CD14-positive monocyte (primary cell): ENCODE data around the gene OBSCN. TPM values are rescaled to one million over a fixed set of nuclear protein-coding genes. Genes with fewer than 3 reads are reported as not detected.

Experiments used
- DNase-seq, 3 donors: peaks; one replicate each; pipeline ENCODE4 v3.0.0-alpha.2; 2011 to 2022
- H2AFZ ChIP-seq: 2 replicates; pipeline ENCODE4 v1.6.0; 2012; ENCODE audit warnings: mild to moderate bottlenecking, low read depth, low read length, inconsistent platforms; ENCODE audit not compliant: insufficient read depth, poor library complexity, severe bottlenecking
- H3K27ac ChIP-seq, 2 donors: 1 replicate in 1 of 2; 2 replicates in 1 of 2; pipeline ENCODE4 v1.5.1; 2012 to 2013; ENCODE audit warnings: low read length in 2 of 2, control low read depth in 1 of 2, inconsistent platforms in 1 of 2, low read depth in 1 of 2, mild to moderate bottlenecking in 1 of 2
- H3K27me3 ChIP-seq, 2 donors: one replicate each; pipeline versions ENCODE4 v1.6.0 to v1.6.1; 2011 to 2013; ENCODE audit warnings: low read length in 2 of 2; ENCODE audit not compliant: control insufficient read depth in 2 of 2, insufficient read depth in 2 of 2
- H3K36me3 ChIP-seq, 2 donors: replicated peaks in 1 of 2; 1 replicate in 1 of 2; 2 replicates in 1 of 2; pipeline versions ENCODE4 v1.5.1 to v1.6.1; 2012 to 2013; ENCODE audit warnings: low read length in 2 of 2, control low read depth in 1 of 2, inconsistent platforms in 1 of 2, mild to moderate bottlenecking in 1 of 2; ENCODE audit not compliant: insufficient read depth in 2 of 2, control insufficient read depth in 1 of 2
- H3K4me1 ChIP-seq, 2 donors: 1 replicate in 1 of 2; 2 replicates in 1 of 2; pipeline versions ENCODE4 v1.5.1 to v1.6.1; 2012 to 2013; ENCODE audit warnings: low read length in 2 of 2, control low read depth in 1 of 2, inconsistent platforms in 1 of 2, mild to moderate bottlenecking in 1 of 2, moderate library complexity in 1 of 2; ENCODE audit not compliant: insufficient read depth in 2 of 2, control insufficient read depth in 1 of 2
- H3K4me2 ChIP-seq: replicated peaks from 2 replicates; pipeline ENCODE3; 2012; ENCODE audit warnings: low read length, moderate library complexity, mild to moderate bottlenecking; ENCODE audit not compliant: poor library complexity, severe bottlenecking; ENCODE audit errors: extremely low read depth
- H3K4me3 ChIP-seq, 3 experiments: fragments of 200-600 bp in 1 of 3; sonication (generic) in 1 of 3; replicated peaks in 1 of 3; 1 replicate in 2 of 3; 2 replicates in 1 of 3; pipeline ENCODE4 v1.5.1; 2011 to 2013; ENCODE audit warnings: low read length in 3 of 3, mild to moderate bottlenecking in 3 of 3, control low read depth in 2 of 3, low read depth in 2 of 3, inconsistent platforms in 1 of 3, moderate library complexity in 1 of 3
- H3K79me2 ChIP-seq: 2 replicates; pipeline ENCODE4 v1.6.0; 2012; ENCODE audit warnings: mild to moderate bottlenecking, control low read depth, inconsistent platforms, low read length, moderate library complexity; ENCODE audit not compliant: insufficient read depth
- H3K9ac ChIP-seq: 2 replicates; pipeline ENCODE4 v1.6.0; 2017; ENCODE audit warnings: low read length, mild to moderate bottlenecking; ENCODE audit not compliant: insufficient read depth, poor library complexity, severe bottlenecking
- H3K9me3 ChIP-seq, 2 donors: replicated peaks in 1 of 2; 1 replicate in 1 of 2; 2 replicates in 1 of 2; pipeline versions ENCODE4 v1.5.1 to v1.6.1; 2012 to 2013; ENCODE audit warnings: low read length in 2 of 2, control low read depth in 1 of 2; ENCODE audit not compliant: control insufficient read depth in 1 of 2, insufficient read depth in 1 of 2
- H4K20me1 ChIP-seq: 2 replicates; pipeline ENCODE4 v1.6.0; 2012; ENCODE audit warnings: mild to moderate bottlenecking, low read length, control low read depth, moderate library complexity; ENCODE audit not compliant: insufficient read depth
- H3K27ac Mint-ChIP-seq, 7 donors: one replicate each; pipeline ENCODE4 v1.8.0; 2020; ENCODE audit warnings: mild to moderate bottlenecking in 7 of 7, mixed read lengths in 7 of 7, moderate library complexity in 6 of 7, inconsistent platforms in 2 of 7
- H3K27me3 Mint-ChIP-seq, 3 donors: one replicate each; pipeline ENCODE4 v1.8.0; 2021 to 2022; ENCODE audit warnings: low read depth in 3 of 3, mild to moderate bottlenecking in 3 of 3, mixed read lengths in 3 of 3, moderate library complexity in 3 of 3, inconsistent platforms in 1 of 3
- H3K36me3 Mint-ChIP-seq, 2 donors: one replicate each; pipeline ENCODE4 v1.8.0; 2020; ENCODE audit warnings: mixed read lengths in 2 of 2, inconsistent platforms in 1 of 2, mild to moderate bottlenecking in 1 of 2
- H3K4me1 Mint-ChIP-seq: one replicate; pipeline ENCODE4 v1.8.0; 2020; ENCODE audit warnings: mild to moderate bottlenecking, mixed read lengths
- H3K4me3 Mint-ChIP-seq, 2 donors: one replicate each; pipeline ENCODE4 v1.8.0; 2020; ENCODE audit warnings: mild to moderate bottlenecking in 2 of 2, mixed read lengths in 2 of 2, moderate library complexity in 1 of 2
- H3K9me3 Mint-ChIP-seq, 7 donors: one replicate each; pipeline ENCODE4 v1.8.0; 2020 to 2022; ENCODE audit warnings: mixed read lengths in 7 of 7, mild to moderate bottlenecking in 6 of 7, moderate library complexity in 6 of 7, inconsistent platforms in 2 of 7
- CTCF ChIP-seq: fragments of 200-600 bp; IDR thresholded peaks from one replicate; pipeline ENCODE4 v1.8.0; 2022; ENCODE audit warnings: antibody characterized with exemption, mild to moderate bottlenecking
- WGBS: methylation state at CpG from one replicate; pipeline ENCODE4 v1.1.5; 2013; ENCODE audit warnings: missing lambda C conversion rate; ENCODE audit not compliant: insufficient coverage; 5-methylcytosine and 5-hydroxymethylcytosine counted together
- intact Hi-C, 2 donors: fragments of 100-400 bp; cut with micrococcal nuclease; formaldehyde crosslinking; loops; one replicate each; pipeline versions ENCODE4 v1.15.0 to v1.15.1; 2023
- polyA plus RNA-seq, 3 donors: library from polyadenylated mRNA; depleted of rRNA in 1 of 3; unstranded in 2 of 3; stranded (reverse) in 1 of 3; fragments of 300-500 nt in 2 of 3; fragments of >200 nt in 1 of 3; fragmentation: Illumina TruSeq in 2 of 3; gene quantifications; 1 replicate in 2 of 3; 2 replicates in 1 of 3; pipeline ENCODE4 v1.2.3, GENCODE V29; 2012 to 2021

Gene OBSCN
- polyA plus RNA-seq, 3 donors = 0.57 to 1.5 (median 0.76) TPM

DNA sequence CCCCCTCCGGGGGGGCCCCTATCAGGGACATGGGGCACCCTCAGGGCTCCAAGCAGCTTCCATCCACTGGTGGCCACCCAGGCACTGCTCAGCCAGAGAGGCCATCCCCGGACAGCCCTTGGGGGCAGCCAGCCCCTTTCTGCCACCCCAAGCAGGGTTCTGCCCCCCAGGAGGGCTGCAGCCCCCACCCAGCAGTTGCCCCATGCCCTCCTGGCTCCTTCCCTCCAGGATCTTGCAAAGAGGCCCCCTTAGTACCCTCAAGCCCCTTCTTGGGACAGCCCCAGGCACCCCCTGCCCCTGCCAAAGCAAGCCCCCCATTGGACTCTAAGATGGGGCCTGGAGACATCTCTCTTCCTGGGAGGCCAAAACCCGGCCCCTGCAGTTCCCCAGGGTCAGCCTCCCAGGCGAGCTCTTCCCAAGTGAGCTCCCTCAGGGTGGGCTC, 163.9 kb downstream of the OBSCN start:
- Histone ChIP-seq H3K27me3 (no peaks in the 10 kb centered on the region), H3K9ac (no peak overlapping the region), H3K79me2 (no peaks in the 10 kb centered on the region), H3K9me3 (no peaks in the 10 kb centered on the region), H4K20me1 (no peaks in the 10 kb centered on the region), H3K4me2 (no peak overlapping the region), H3K4me1 (no peaks in the 10 kb centered on the region), H2AFZ (no peak overlapping the region), H3K27ac (no peak overlapping the region), H3K36me3 (no peaks in the 10 kb centered on the region), H3K4me3 (no peak overlapping the region)
- no peak for DNase-seq
- TF ChIP-seq CTCF = no peak
- H3K4me3 Mint-ChIP-seq = no peak overlapping the region
- H3K9me3 Mint-ChIP-seq = peaks cover 0 to 2% (median 0%) of the 10 kb centered on the region in 7 donors
- WGBS = 95% methylated on average over 4 of the region's 4 CpGs
- peaks cover 1 to 3% (median 3%) of the 10 kb centered on the region in 3 donors for H3K27me3 Mint-ChIP-seq
- H3K4me1 Mint-ChIP-seq = no peaks in the 10 kb centered on the region
- intact Hi-C loops = no loop called here
- no peaks in the 10 kb centered on the region for H3K36me3 Mint-ChIP-seq
- H3K27ac Mint-ChIP-seq = no peak overlapping the region

DNA sequence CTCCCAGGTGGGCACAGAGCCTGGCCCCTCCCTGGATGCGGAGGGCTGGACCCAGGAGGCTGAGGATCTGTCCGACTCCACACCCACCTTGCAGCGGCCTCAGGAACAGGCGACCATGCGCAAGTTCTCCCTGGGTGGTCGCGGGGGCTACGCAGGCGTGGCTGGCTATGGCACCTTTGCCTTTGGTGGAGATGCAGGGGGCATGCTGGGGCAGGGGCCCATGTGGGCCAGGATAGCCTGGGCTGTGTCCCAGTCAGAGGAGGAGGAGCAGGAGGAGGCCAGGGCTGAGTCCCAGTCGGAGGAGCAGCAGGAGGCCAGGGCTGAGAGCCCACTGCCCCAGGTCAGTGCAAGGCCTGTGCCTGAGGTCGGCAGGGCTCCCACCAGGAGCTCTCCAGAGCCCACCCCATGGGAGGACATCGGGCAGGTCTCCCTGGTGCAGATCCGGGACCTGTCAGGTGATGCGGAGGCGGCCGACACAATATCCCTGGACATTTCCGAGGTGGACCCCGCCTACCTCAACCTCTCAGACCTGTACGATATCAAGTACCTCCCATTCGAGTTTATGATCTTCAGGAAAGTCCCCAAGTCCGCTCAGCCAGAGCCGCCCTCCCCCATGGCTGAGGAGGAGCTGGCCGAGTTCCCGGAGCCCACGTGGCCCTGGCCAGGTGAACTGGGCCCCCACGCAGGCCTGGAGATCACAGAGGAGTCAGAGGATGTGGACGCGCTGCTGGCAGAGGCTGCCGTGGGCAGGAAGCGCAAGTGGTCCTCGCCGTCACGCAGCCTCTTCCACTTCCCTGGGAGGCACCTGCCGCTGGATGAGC, 164.5 kb downstream of the OBSCN start:
- no peak overlapping the region for H3K9ac ChIP-seq
- no peak for TF ChIP-seq CTCF
- H3K4me3 ChIP-seq = no peak overlapping the region
- H3K9me3 ChIP-seq = no peaks in the 10 kb centered on the region
- Mint-ChIP-seq H3K27me3 (peaks cover 1 to 3% (median 3%) of the 10 kb centered on the region in 3 donors), H3K9me3 (peaks cover 0 to 2% (median 0%) of the 10 kb centered on the region in 7 donors), H3K4me1 (no peaks in the 10 kb centered on the region), H3K4me3 (no peak overlapping the region), H3K27ac (no peak overlapping the region), H3K36me3 (no peaks in the 10 kb centered on the region)
- no peak for DNase-seq
- no peak overlapping the region for H3K4me2 ChIP-seq
- H3K27me3 ChIP-seq = no peaks in the 10 kb centered on the region
- no peaks in the 10 kb centered on the region for H4K20me1 ChIP-seq
- H3K27ac ChIP-seq = no peak overlapping the region
- intact Hi-C loops = no loop called here
- 81% methylated on average over 21 of the region's 34 CpGs for WGBS
- no peaks in the 10 kb centered on the region for H3K79me2 ChIP-seq
- no peaks in the 10 kb centered on the region for H3K36me3 ChIP-seq
- no peak overlapping the region for H2AFZ ChIP-seq
- H3K4me1 ChIP-seq = no peaks in the 10 kb centered on the region
